Measurements from ENCODE around the gene DUSP14.
"Not testable (repeated sequence)": the region's sequence is repeated elsewhere in the genome, so short reads cannot be mapped to it uniquely, and the experiment has no call there.

DUSP14 gene

DNA sequence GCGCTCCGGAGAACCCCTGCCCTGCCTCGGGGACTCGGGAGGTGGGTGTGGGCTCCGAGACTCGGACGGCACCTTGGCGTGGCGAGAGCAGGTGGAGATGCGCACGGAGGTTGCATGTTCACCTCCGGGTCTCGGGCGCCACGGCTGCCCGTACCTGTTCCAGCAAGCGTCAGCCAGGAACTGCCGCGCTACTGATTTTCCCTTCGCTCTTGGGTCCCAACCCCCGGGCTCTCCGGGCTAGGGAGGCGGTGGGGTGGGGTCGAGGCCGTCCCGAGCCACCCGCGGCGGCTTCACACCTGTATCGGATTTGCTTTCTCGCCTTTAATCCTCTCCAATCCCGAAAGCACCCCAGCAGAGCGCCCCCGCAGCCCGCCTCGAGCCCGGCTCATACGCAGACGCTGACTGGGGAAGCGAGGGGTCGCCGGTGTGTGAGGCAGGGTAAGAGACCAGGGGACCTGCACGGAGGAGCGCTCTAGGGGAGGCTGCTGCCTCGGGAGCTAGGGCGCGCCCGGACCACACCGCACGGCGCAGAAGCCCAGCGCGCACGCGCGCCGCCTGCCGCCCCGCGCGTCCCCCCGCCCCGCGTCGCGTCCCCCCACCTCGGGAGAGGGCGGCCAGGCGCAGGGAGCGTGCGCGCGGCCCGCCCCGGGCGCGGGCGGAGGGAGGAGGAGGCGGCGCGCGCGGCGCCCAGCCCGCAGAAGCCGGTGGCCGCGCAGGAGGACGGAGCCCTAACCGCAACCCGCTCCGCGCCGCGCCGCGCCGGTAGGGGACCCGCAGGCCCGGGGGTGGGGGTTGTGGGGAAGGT, at the start of gene DUSP14:
DUSP14 (plus strand) TSS at position 695 of the 805 bp plus-strand sequence. CDS start 22,382 bp downstream, outside the sequence.
- DNase-seq, result peak; percentile 82

- no peak for DNase-seq
These were observed 49.3 kb upstream of the DUSP14 start for GRCh38 chr17:37440424-37440823.

- not testable (repeated sequence) for DNase-seq
These were observed 48.2 kb upstream of the DUSP14 start for GRCh38 chr17:37441369-37442014.

DNA sequence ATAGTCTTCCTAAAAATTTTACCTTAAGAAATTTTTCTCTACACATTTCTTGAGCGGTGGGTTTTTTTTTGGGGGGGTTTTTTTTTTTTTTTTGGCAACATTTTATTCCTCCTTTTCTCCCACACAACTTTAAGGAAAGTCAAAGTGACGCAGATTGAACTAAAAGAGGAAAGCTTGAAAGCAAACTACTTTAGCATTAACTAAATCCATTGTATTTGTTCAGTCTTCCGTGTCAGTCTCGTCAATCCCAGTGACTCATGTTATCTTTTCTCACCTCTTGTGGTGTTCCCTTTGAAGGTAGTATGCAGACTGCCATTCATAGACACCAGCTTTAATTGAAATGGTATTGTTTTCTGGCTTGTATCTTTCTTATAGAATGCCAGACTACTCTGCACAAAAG, 43.7 kb upstream of the DUSP14 start:
- DNase-seq, result no peak

DNA sequence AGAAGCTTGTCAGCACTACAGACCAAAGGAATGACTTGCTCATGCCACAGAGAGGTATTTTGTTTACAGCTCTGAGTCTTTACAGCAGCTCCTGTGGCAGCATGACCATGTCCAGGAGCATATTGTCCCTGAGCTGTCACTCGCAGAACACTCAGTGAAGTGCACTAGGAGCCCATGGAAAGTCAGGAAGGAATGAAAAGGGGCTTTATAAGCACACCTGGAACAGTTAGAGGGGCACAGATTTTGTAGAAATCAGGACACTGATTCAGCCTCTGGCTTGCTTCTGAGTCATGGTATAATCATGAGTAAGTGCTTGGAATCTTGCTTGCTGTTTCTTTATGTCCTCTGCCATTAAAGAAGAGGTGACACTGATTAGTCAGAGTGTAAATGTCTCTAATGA, 42.0 kb upstream of the DUSP14 start:
- DNase-seq, result no peak

DNA sequence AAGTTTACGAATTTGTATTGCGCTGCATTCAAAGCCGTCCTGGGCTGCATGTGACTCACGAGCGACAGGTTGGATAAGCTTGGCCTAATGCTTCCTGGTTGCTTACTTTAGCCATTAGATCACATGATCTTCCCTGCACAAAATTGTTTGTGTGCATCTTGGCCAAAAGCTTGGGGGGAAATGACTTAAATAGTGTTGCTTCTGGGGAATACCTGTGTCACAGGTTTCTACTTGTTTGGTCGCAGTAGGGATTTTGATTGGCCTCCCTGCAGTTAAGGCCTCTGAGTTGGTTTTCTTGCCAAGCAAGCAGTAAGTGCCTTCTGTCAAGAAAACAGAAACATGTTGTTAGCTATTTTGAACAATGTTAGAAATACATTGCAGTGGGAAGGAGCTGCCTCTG, 39.6 kb upstream of the DUSP14 start:
- no peak for DNase-seq

GRCh38 chr17:37457801-37458200, 31.9 kb upstream of the DUSP14 start:
- not testable (repeated sequence) for DNase-seq

DNA sequence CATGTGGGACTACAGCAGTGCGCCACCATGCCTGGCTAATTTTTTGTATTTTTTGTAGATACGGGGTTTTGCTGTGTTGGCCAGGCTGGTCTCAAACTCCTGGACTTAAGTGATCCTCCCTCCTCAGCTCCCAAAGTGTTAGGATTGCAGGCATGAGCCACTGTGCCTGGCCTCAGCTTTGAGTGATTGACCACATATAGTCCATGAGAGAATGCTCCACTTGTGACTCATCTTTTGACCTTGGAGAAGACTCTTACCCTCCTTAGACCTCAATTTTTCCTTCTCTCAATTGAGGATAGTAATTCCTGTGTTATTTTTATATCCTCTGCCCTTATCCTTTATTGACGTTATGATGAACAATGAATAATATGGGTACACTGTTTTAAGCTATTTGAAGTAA, 30.9 kb upstream of the DUSP14 start:
- DNase-seq, result no peak

GRCh38 chr17:37461668-37462067, 28.0 kb upstream of the DUSP14 start:
- DNase-seq, result no peak

GRCh38 chr17:37462492-37462891, 27.2 kb upstream of the DUSP14 start:
- no peak for DNase-seq

GRCh38 chr17:37463039-37463438, 26.7 kb upstream of the DUSP14 start:
- no peak for DNase-seq

DNA sequence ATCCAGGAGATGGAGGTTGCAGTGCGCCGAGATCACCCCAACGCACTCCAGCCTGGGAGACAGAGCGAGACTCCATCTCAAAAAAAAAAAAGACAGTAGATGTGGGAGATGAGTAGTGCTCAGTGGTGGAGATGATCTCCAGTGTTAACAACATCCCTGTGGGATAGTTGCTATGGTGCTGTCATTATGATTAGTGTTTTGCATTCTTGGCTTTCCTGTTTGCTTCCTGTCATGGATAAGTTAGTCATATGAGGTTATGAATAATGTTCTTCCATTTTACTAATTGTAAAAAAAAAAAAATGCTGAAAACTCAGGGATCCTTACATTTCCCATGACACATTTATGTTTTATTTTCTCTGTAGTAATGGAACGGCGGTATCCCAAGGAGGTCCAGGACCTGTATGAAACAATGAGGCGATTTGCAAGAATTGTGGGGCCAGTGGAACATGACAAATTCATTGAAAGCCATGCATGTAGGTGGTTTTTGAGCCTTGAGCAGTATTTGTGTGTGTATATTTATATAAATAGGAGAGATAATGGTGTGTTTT, 24.5 kb upstream of the DUSP14 start:
- no peak for DNase-seq

DNA sequence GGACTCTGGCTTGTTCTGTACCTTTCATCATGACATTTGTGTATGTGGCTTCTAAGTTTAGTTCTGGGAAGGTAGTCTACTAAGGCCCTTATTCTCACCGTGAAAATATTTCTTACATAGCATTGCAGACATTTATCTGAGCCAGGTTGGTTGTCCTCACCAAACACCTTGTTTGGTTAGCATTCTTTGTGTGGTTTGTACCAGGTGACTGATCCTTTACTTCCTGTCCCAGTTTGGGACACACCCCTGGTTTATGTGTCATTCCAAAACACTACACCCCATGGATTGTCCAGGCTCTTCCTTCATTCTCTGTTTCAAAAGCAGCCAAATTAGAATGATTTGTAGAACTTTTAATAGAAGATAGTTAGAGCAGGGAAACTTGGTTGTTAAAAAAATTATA, 23.2 kb upstream of the DUSP14 start:
- no peak for DNase-seq

- DNase-seq, result no peak
These were observed 19.5 kb upstream of the DUSP14 start for GRCh38 chr17:37470181-37470580.

- DNase-seq, result no peak
These were observed 13.8 kb upstream of the DUSP14 start for GRCh38 chr17:37475731-37476420.

- DNase-seq, result no peak
These were observed 13.1 kb upstream of the DUSP14 start for GRCh38 chr17:37476431-37477120.

DNA sequence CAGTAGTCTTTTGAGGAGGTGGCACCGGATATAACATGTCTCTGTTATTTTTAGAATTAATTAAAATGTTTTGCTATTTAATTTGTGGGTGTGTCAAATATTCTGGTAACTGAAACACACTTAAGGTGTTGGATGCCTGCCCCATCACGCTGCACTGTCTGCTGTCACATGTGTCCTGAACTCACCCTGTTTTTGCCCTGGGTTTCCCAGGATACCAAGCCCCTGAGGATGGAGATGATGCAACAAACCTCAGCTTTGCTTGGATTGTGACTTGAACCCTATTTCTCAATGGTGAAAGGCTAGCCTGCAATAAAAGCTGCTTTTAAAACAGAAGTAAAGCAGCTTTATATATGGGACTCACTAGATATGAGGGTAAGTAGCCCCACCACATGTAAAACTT, 11.5 kb upstream of the DUSP14 start:
- DNase-seq, result no peak

DNA sequence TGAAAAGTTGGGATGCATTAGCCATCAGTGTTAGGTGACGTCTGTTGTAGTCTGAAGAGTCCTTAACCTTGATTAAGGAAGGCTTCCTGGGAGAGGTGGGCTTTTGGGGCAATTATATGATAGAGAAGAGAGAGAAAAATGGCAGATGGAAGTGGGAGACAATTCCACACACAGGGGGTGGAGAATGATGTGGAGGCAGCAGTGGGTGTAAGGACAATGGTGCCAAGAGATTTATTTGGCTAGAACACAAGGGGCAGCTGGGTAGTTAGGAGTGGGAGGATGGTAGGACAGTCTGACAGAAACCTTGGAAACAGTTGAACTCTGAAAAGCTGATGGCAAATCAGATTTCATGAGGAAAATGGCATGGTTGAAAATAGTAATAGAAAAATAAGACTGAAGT, 10.7 kb upstream of the DUSP14 start:
- no peak for DNase-seq

DNA sequence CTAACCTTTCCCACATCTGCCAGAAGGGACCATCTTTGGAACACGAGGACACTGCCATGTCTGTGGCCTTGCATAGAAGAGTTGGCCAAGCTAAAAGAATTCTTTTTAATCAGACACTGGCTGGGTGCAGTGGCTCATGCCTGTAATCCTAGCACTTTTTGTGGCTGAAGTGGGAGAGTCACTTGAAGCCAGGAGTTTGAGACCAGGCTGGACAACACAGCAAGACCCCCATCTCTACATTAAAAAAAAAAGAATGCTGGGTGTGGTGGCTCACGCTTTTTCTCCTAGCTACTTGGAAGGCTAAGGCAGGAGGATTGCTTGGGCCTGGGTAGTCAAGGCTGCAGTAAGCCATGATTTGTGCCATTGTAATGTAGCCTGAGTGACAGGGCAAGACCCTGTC, 9.3 kb upstream of the DUSP14 start:
- no peak for DNase-seq

DNA sequence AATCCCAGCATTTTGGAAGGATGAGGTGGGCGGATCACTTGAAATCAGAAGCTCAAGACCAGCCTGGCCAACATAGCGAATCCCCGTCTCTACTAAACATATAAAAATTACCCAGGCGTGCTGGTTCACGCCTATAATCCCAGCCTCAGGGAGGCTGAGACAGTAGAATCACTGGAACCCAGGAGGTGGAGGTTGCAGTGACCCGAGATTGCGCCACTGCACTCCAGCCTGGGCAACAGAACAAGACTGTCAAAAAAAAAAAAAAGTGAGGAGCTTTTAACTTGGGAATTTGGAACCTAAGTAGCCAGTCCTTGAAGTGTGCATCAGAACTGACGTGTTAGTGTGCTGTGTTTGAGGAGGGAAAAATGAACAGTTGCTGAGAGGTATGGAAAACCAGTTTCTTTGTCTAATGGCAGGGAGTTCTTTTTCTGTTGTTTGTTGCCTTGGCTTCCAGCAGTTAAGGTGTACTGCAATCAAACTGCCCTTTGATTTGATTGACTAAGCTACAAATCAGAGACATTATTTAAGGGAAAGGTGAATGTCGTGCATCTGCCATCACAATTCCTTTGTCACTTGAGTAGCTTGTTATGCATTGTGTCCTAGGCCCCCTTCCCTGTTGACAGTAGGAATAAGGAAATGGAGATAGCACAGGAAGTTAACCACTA, 8.6 kb upstream of the DUSP14 start:
- DNase-seq, result no peak

DNA sequence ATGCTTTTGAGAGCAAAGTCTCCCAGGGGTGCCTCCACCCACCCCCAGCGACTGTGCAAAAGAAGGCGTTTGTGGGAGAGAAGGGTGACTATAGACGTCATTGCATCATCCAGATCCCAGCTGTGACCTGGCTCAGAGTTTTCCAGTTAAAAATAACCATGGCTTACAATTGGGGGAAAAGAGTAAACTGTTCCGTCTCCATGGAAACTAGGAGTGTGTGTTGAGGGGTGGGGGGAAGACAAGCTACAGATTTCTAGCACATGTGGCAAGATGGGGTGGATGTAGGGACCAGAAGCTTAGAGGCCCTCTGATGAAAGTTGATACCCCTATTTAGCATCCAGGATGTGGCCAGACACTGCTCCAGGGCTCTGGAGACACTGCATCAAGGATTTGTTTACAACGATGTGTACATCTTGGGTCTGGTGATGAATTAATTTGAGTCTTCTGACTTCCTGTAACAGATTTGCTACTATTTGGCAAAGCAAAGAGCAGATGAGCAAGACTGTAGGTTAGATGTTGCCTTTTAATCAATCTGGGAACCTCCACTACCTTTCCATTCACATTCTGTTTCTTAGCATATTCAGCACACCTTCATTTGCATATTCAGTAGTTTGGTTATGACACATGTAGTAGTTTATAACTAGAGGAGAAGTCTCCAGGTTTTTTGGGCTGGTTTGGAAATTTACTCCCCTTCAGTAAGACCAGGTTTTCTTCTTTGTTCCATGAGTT, 6.2 kb upstream of the DUSP14 start:
- no peak for DNase-seq
